LoVo (cell line): Measurements from ENCODE around the gene KIF26A.

Experiments used
- DNase-seq: peaks from one replicate; pipeline ENCODE4 v3.0.0-alpha.2; 2016; ENCODE audit warnings: low spot score

Gene KIF26A

DNA sequence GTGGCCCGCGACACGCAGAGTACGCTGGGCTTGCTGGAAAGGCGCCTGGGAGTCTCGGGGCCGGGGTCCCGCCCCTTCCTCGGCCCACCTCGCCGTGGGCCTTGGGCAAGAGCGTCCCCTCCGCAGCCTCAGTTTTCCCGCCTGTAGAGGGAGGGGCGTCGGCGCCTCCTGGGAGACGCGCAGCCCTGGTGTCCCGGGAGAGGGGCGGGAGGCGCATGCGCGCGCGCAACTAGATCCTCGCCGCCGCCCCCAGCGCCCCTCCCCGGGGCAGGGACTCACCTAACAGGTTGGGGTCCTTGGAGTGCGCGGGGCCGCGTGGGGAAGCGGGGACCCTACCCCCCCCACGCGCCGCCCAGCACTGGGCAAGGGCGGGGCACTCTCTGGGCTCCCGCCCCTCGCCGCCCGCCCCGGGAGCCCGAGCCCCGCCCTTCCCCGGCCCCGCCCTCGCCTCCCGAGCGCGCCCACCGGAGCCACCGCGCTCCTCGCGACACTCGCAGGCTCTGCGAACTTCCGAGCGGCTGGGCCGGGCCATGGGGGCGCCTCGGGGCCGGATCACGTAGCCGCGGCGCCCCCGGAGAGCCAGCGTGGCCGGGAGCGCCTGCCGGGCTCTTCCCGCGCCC is at the start of gene KIF26A:
KIF26A (plus strand) TSS at position 490 of the 620 bp plus-strand sequence. CDS start 136 bp downstream, outside the sequence.
- DNase-seq, result peak; percentile 49

GRCh38 chr14:104090071-104090748 is 48.2 kb upstream of the KIF26A start:
- no peak for DNase-seq

- no peak for DNase-seq
These were observed 47.1 kb upstream of the KIF26A start for GRCh38 chr14:104091061-104091926.

DNA sequence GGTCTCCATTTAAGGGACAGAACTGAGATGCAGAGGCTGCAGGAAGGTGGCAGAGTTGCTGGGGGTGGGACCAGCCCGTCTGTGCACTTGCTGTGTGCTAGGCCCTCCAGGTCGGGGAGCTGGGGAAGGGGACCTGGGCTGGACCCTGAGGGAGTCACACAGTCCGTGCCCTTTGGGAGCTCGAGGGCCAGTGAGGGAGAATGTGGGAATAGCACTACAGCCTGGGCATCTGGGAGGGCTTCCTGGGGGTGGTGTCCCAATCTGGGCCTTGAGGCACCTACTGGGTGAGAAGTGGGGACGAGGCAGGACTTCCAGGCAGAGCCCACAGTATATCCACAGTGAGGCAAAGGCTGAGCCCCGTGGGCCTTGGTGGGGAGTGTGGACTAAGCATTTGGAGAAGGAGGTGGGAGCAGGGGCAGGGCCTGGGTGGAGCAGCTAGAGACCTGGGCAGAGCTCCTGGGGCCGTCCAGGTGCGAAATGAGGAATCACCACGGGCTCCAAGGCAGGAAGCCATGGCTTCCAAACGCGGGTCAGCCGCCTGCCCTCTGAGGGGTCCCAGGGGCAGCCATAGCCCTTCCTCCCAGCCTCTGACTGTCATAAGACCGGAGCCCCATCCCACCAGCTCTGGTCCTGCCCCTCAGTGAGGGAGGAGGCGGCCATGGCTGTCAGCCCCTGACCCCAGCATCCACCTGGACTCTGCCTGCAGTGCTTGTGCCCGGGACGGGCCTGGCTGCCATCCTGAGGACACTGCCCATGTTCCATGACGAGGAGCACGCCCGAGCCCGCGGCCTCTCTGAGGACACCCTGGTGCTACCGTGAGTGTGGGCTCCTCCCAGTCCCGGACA is 46.2 kb upstream of the KIF26A start:
- no peak for DNase-seq

DNA sequence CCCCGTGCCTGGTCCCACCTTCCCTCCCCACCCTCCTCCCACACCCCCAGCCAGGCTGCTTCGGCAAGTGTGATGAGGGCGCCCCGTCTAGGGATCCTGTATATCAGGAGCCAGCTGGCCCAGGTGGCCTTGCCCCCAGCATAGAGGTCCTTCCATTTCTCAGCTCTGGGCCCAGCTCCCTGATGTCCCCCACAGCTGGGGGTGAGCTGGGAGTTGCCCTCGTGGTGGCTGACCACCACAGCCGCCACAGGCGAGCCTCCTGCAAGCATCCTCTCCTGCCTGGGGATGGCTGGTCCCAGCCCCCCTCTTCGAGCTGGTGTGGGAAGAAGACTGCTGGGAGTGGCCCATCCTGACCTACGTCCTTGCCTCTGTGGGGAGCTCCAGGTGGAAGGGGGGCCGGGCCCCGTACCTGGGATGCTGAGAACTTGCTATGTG is 45.4 kb upstream of the KIF26A start:
- no peak for DNase-seq

DNA sequence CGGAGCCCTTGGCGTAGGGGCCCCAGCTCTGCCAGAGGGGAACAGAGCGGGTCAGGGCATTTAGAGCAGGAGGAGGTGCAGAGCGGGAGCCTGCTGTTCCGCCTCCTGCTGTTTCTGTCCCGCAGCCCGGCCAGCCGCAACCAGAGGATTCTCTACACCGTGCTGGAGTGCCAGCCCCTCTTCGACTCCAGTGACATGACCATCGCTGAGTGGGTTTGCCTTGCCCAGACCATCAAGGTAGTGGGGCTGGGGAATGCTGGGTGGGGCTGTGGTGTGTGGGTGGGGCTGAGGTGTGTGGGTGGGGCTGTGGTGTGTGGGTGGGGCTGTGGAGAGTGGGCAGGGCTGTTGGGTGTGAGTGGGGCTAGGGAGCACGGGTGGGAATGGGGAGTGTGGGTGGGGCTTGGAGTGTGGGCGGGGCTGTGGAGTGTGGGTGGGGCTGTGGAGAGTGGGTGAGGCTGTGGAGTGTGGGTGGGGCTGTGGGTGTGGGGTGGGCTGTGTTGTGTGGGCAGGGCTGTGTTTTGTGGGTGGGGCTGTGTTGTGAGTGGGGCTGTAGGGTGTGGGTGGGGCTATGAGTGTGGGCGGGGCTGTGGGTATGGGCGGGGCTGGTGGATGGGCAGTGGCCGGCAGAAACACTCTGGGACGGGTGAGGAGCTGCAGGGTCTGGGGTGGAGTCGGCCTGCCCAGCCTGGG is 44.9 kb upstream of the KIF26A start:
- no peak for DNase-seq

- no peak for DNase-seq
These were observed 44.2 kb upstream of the KIF26A start for GRCh38 chr14:104094056-104094708.

GRCh38 chr14:104094709-104095425 is 43.5 kb upstream of the KIF26A start:
- DNase-seq, result peak; percentile 45

DNA sequence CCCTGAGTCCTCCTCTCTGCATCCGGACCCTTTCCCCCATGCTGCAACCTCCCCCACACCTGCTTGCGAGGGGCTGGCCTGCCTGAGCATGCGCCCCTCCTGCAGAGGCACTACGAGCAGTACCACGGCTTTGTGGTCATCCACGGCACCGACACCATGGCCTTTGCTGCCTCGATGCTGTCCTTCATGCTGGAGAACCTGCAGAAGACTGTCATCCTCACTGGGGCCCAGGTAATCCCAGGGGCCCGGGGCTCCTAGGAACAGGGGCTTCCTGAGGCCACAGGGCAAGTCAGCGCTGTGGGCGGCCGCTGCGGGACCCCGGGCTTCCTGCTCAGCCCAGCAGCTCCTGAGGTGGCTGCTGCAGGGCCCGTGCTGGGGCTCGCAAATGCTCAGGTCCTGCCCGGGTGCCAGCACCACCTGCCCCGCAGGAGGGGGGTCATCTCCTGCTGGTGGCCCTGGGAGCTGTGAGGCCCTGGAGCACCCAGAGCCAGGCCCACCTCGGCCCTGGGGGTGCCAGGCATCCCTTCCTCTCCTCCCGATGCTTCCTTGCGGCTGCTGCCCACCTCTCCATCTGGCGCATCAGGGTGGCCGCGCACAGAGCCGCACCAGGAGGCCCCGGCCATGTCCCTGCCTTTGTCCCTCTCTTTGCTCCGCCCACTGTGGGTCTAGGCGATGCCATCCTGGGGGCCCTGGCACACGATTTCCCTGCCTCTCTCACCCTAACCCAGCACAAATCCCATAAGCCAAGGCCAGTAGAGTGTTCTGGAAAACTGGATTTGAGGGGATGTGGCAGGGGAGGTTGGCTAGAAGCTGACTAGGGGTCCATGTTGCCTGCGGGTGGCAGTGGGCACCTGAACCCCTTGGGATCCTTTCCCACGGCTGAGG is 42.7 kb upstream of the KIF26A start:
- no peak for DNase-seq

GRCh38 chr14:104096318-104096717 is 42.1 kb upstream of the KIF26A start:
- no peak for DNase-seq

DNA sequence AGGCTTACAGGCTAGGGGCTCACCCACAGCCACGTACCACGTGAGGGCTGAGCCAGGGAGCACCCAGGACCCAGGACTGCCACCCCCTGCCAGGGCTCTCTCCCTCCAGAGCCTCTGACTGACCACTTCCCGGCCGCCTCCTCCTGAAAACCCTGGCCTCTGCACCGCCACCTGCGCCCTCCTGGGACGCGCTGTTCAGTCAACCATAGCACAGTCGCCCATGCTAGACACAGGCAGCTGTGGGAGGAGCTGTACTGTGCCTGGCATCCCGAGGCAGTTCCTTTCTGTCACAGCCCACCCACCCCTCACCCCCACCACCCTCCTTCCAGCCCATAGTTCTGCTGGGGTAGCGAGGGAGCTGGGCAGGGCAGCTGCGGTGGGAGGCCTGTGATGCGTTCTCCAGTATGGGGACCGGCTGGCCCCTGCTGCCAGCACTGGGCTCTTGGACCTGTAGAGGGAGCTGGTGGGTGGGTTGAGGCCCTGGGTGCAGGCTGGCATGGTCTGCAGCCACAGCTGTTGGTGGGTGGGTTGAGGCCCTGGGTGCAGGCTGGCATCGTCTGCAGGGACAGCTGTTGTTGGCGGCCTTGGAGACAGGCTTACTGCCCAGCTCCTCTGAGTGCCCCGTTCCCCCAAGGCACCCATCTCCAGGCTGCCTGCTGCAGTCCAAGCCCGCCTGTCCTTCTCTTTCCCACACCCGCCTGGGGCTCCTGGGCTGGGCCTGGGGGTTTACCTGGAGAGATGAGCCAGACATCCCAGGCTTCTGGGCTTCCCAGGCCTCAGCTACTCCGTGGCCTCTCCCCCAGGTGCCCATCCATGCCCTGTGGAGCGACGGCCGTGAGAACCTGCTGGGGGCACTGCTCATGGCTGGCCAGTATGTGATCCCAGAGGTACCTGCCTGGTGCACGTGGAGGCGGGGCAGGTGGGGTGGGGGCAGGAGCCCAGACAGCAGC is 41.4 kb upstream of the KIF26A start:
- no peak for DNase-seq

DNA sequence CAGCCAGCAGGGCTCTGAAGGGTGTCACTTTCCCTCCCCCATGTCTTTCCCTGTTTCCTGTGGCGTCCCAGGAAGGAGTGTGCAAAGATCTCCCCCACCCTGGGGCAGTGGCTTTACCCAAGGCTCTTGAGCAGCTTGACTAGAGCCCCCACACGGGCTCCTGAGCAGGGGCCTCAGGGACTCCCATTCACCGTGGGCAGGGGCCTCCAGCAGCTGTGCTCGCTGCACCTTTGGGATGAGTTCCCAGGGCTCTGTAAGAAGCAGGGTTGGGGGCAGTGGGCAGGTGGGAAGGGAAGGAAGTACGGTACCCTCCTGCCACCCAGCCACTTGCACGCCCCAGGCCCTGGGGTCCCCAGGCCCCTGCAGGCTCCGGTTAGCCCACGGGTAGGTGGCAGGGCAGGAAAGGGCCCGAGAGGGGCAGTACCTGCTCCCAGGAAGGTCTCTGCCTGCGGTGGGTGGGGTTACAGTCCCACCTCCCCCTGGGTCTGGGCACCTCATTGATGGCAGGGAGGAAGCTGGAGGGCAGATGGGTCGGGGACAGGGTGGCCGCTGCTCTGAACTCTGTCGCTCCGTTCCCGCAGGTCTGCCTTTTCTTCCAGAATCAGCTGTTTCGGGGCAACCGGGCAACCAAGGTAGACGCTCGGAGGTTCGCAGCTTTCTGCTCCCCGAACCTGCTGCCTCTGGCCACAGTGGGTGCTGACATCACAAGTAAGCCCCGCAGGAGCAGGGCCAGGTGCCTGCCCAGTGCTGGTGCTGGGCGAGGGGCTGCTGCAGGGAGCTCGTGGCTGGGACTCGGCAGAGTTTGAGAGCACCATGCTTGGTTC is 39.9 kb upstream of the KIF26A start:
- DNase-seq, result no peak

DNA sequence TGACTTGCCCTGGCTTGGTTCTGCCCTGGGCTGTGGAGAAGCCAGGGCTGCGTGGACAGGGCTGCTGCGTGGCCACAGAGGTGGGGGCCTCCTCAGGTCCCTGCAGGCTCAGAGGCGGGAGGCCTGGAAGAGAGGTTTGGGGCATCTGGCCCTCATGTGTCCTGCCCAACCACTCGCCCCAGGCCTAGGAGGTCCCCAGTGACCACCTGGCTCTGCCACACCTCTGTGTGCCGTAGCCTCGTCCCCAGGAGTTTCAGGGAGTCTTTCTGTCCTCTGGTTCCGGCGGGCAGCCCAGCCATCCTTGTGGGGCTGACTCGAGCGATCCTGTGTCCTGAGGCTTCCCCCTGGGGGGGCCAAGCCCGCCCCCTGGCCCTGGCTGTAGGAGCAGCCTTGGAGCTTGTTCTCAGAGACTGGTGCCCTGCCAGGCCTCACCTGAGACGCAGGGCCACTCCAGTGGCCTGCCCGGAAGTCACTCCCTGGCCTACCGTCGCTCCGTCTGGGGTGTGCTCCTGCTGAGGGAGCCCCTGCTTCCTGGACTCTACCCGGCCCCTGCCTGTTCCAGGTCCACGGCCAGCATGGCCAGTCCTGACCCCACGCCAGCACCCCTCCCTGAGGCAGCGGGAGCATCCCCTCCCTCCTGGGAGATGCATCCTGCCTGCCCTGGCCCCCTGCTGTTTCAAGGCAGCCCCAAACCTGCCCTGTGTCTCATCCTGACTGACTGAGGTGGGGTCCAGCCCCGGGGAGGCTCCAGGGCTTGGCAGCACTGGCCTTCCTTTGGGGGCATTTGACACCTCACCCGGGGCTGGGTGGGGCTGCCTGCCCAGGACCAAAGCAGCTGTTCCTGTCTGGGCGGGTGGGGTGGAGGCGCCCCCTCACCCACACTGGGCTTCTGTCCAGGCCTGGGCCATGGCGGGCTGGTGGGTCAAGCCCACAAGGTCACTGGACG is 39.0 kb upstream of the KIF26A start:
- no peak for DNase-seq

DNA sequence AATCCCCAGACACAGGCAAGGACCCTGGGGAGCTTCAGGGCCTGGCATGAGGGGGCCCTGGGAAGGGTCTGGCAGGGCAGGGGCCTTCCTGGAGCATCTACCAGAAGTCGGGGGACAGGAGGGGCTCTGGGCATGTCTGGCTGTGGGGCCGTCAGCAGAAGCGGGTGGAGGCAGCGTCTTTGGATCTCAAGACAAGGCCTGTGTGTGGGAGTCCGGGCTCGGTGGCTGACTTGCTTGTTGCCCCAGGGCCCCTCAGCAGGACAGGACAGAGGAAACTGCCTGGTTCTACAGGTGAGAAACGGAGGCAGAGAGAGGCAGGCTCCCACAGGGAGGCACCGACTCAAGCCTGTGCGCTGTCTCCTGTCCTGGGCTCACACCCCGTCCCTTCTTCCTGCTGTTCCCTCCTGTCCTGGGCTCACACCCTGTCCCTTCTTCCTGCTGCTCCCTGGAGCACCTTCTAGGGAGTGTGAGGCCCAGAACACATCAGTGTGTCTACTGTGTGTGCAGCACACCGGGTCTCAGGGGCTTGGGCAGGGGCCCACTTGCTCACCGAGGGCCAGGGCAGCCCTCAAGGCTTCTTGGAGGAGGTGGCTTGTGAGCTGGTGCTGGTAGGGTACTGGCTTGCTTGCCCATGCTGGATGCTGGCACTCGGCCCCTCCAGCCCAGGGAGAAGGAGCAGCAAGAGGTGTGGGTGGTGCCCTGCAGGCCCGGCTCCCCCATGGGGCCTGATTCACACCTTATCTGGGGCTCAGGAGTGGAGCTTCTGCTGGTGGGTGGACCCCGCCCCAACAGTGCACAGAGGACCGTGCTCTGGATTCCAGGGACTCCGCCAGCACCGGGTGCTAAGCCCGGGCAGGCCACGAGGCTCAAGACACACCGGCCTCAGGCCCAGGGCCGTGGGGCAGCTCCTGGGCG is 38.0 kb upstream of the KIF26A start:
- no peak for DNase-seq
